ENCODE data around the gene OSBPL9. TPM values are rescaled to one million over a fixed set of nuclear protein-coding genes. Genes with fewer than 3 reads are reported as not detected.
"Not testable (repeated sequence)": the region's sequence is repeated elsewhere in the genome, so short reads cannot be mapped to it uniquely, and the experiment has no call there.

Gene OSBPL9
- total RNA-seq, 2 experiments from 2014 or later = 50.8 to 51.1 TPM

- Mint-ChIP-seq H3K4me1 (peaks cover 27% of the 10 kb centered on the region), H3K27ac (no peak overlapping the region), H3K4me3 (no peak overlapping the region), H3K27me3 (no peaks in the 10 kb centered on the region), H3K9me3 (peaks cover 4% of the 10 kb centered on the region), H3K36me3 (peaks cover 6% of the 10 kb centered on the region)
- DNase-seq = no peak
- POLR2A ChIA-PET = no interaction called here
- ATAC-seq (ENCODE audit: low read depth) = no peak
These were observed 35.7 kb upstream of the OSBPL9 start for GRCh38 chr1:51581238-51581637.

GRCh38 chr1:51583532-51583931 lies 33.4 kb upstream of the OSBPL9 start:
- H3K27me3 Mint-ChIP-seq = no peaks in the 10 kb centered on the region
- no peak overlapping the region for H3K27ac Mint-ChIP-seq
- no peak for DNase-seq
- H3K4me3 Mint-ChIP-seq = no peak overlapping the region
- ATAC-seq (ENCODE audit: low read depth) = no peak
- no peaks in the 10 kb centered on the region for H3K9me3 Mint-ChIP-seq
- POLR2A ChIA-PET = no interaction called here
- H3K4me1 Mint-ChIP-seq = peaks cover 13% of the 10 kb centered on the region
- peaks cover 2% of the 10 kb centered on the region for H3K36me3 Mint-ChIP-seq

- ATAC-seq (ENCODE audit: low read depth) = no peak
- Mint-ChIP-seq H3K27me3 (no peaks in the 10 kb centered on the region), H3K9me3 (no peaks in the 10 kb centered on the region), H3K4me1 (peaks cover 8% of the 10 kb centered on the region), H3K4me3 (no peak overlapping the region), H3K36me3 (peaks cover 2% of the 10 kb centered on the region), H3K27ac (no peak overlapping the region)
- no peak for DNase-seq
- POLR2A ChIA-PET = no interaction called here
These were observed 32.9 kb upstream of the OSBPL9 start for GRCh38 chr1:51584021-51584420.

- DNase-seq (no peak), ATAC-seq (ENCODE audit: low read depth) (no peak)
- no peak overlapping the region for H3K4me3 Mint-ChIP-seq
- H3K9me3 Mint-ChIP-seq = no peaks in the 10 kb centered on the region
- POLR2A ChIA-PET = no interaction called here
- no peaks in the 10 kb centered on the region for H3K27me3 Mint-ChIP-seq
- no peak overlapping the region for H3K27ac Mint-ChIP-seq
- H3K4me1 Mint-ChIP-seq = no peaks in the 10 kb centered on the region
- H3K36me3 Mint-ChIP-seq = no peaks in the 10 kb centered on the region
These were observed 24.2 kb upstream of the OSBPL9 start for GRCh38 chr1:51592711-51593110.

GRCh38 chr1:51594716-51595115 lies 22.2 kb upstream of the OSBPL9 start:
- Mint-ChIP-seq H3K4me3 (no peak overlapping the region), H3K36me3 (no peaks in the 10 kb centered on the region), H3K9me3 (no peaks in the 10 kb centered on the region), H3K4me1 (no peaks in the 10 kb centered on the region), H3K27ac (no peak overlapping the region), H3K27me3 (no peaks in the 10 kb centered on the region)
- no peak for ATAC-seq (ENCODE audit: low read depth)
- POLR2A ChIA-PET = no interaction called here
- no peak for DNase-seq

- Mint-ChIP-seq H3K9me3 (no peaks in the 10 kb centered on the region), H3K4me3 (no peak overlapping the region), H3K27me3 (peaks cover 6% of the 10 kb centered on the region), H3K4me1 (no peaks in the 10 kb centered on the region), H3K36me3 (no peaks in the 10 kb centered on the region), H3K27ac (no peak overlapping the region)
- POLR2A ChIA-PET = no interaction called here
- no peak for ATAC-seq (ENCODE audit: low read depth)
- no peak for DNase-seq
These were observed 16.4 kb upstream of the OSBPL9 start for GRCh38 chr1:51600529-51600928.

GRCh38 chr1:51600965-51601364 lies 15.9 kb upstream of the OSBPL9 start:
- POLR2A ChIA-PET = no interaction called here
- no peaks in the 10 kb centered on the region for H3K36me3 Mint-ChIP-seq
- ATAC-seq (ENCODE audit: low read depth) (no peak), DNase-seq (no peak)
- H3K4me3 Mint-ChIP-seq = no peak overlapping the region
- H3K27ac Mint-ChIP-seq = no peak overlapping the region
- no peaks in the 10 kb centered on the region for H3K9me3 Mint-ChIP-seq
- H3K4me1 Mint-ChIP-seq = no peaks in the 10 kb centered on the region
- peaks cover 6% of the 10 kb centered on the region for H3K27me3 Mint-ChIP-seq

- no peak for ATAC-seq (ENCODE audit: low read depth)
- no peak for DNase-seq
- Mint-ChIP-seq H3K4me3 (no peak overlapping the region), H3K4me1 (no peaks in the 10 kb centered on the region), H3K27me3 (peaks cover 19% of the 10 kb centered on the region), H3K36me3 (no peaks in the 10 kb centered on the region), H3K9me3 (no peaks in the 10 kb centered on the region), H3K27ac (no peak overlapping the region)
- POLR2A ChIA-PET = no interaction called here
These were observed 10.8 kb upstream of the OSBPL9 start for GRCh38 chr1:51605961-51606723.

- ATAC-seq (ENCODE audit: low read depth) (no peak), DNase-seq (no peak)
- no peaks in the 10 kb centered on the region for H3K4me1 Mint-ChIP-seq
- POLR2A ChIA-PET = interaction anchor here (0.6 kb wide), 1 partner anchor 361 kb away, joined by 3 read pairs; no protein-coding TSS in a partner anchor
- no peak overlapping the region for H3K4me3 Mint-ChIP-seq
- H3K36me3 Mint-ChIP-seq = no peaks in the 10 kb centered on the region
- peaks cover 27% of the 10 kb centered on the region for H3K27me3 Mint-ChIP-seq
- no peak overlapping the region for H3K27ac Mint-ChIP-seq
- no peaks in the 10 kb centered on the region for H3K9me3 Mint-ChIP-seq
These were observed 9.2 kb upstream of the OSBPL9 start for GRCh38 chr1:51607681-51608095.

- H3K4me1 Mint-ChIP-seq; ATAC-seq (ENCODE audit: low read depth); H3K4me3 Mint-ChIP-seq; H3K36me3 Mint-ChIP-seq; POLR2A ChIA-PET; H3K27ac Mint-ChIP-seq; DNase-seq; H3K9me3 Mint-ChIP-seq: not testable (repeated sequence)
- peaks cover 21% of the 10 kb centered on the region for H3K27me3 Mint-ChIP-seq
These were observed 6.8 kb upstream of the OSBPL9 start for GRCh38 chr1:51610104-51610503.

GRCh38 chr1:51610637-51611036 lies 6.3 kb upstream of the OSBPL9 start:
- Mint-ChIP-seq H3K27ac (no peak overlapping the region), H3K36me3 (no peaks in the 10 kb centered on the region), H3K27me3 (peaks cover 21% of the 10 kb centered on the region), H3K9me3 (no peaks in the 10 kb centered on the region), H3K4me3 (no peak overlapping the region), H3K4me1 (no peaks in the 10 kb centered on the region)
- DNase-seq (no peak), ATAC-seq (ENCODE audit: low read depth) (no peak)
- POLR2A ChIA-PET = no interaction called here

- POLR2A ChIA-PET = no interaction called here
- peaks cover 8% of the 10 kb centered on the region for H3K4me1 Mint-ChIP-seq
These were observed 4.4 kb upstream of the OSBPL9 start for GRCh38 chr1:51612447-51612961.

GRCh38 chr1:51615780-51616291 lies 1.1 kb upstream of the OSBPL9 start:
- POLR2A ChIA-PET = interaction anchor here (0.6 to 0.7 kb wide), 2 partner anchors 28 to 158 kb away, joined by 4 to 5 read pairs; no protein-coding TSS in a partner anchor
- peaks cover 9% of the 10 kb centered on the region for H3K27me3 Mint-ChIP-seq
- H3K9me3 Mint-ChIP-seq = no peaks in the 10 kb centered on the region
- H3K4me1 Mint-ChIP-seq = peaks cover 17% of the 10 kb centered on the region
- DNase-seq (no peak), ATAC-seq (ENCODE audit: low read depth) (no peak)
- H3K4me3 Mint-ChIP-seq = no peak overlapping the region
- no peak overlapping the region for H3K27ac Mint-ChIP-seq
- H3K36me3 Mint-ChIP-seq = peaks cover 4% of the 10 kb centered on the region

More at GRCh38 chr1:51612447-51612961, 4.4 kb upstream of the OSBPL9 start:
- H3K36me3 Mint-ChIP-seq = no peaks in the 10 kb centered on the region
- no peak overlapping the region for H3K4me3 Mint-ChIP-seq
- no peak for DNase-seq
- H3K27ac Mint-ChIP-seq = no peak overlapping the region
- ATAC-seq (ENCODE audit: low read depth) = no peak
- H3K27me3 Mint-ChIP-seq = peaks cover 21% of the 10 kb centered on the region
- no peaks in the 10 kb centered on the region for H3K9me3 Mint-ChIP-seq

- Mint-ChIP-seq H3K27ac (no peak overlapping the region), H3K4me3 (peak overlapping the region; percentile 99), H3K27me3 (peaks cover 4% of the 10 kb centered on the region), H3K36me3 (peaks cover 4% of the 10 kb centered on the region), H3K9me3 (no peaks in the 10 kb centered on the region), H3K4me1 (peaks cover 17% of the 10 kb centered on the region)
- POLR2A ChIA-PET = interaction anchor here (0.7 kb wide), 1 partner anchor 157 kb away, joined by 5 read pairs; no protein-coding TSS in a partner anchor
- no peak for ATAC-seq (ENCODE audit: low read depth)
- no peak for DNase-seq
These were observed 402 bp upstream of the OSBPL9 start for GRCh38 chr1:51616490-51616889.

All from activated naive CD8-positive, alpha-beta T cell treated with anti-CD3 and anti-CD28 coated beads, Interleukin-2, amount 10 ng/mL, durations not matched to agents 7 days and 5 days (primary cell).